GM21825 (cell line): ENCODE data around the gene ZNF70.
"Not testable (repeated sequence)": the region's sequence is repeated elsewhere in the genome, so short reads cannot be mapped to it uniquely, and the experiment has no call there.

Experiments
- ATAC-seq: cut with Tn5 transposase; IDR thresholded peaks from one replicate; pipeline ENCODE4 v1.9.1; 2021; ENCODE audit warnings: mild to moderate bottlenecking, moderate library complexity; ENCODE audit not compliant: unreplicated experiment

Gene ZNF70

GRCh38 chr22:23760056-23760455, 9.1 kb upstream of the ZNF70 start:
- ATAC-seq = no peak

GRCh38 chr22:23759566-23759965, 8.7 kb upstream of the ZNF70 start:
- ATAC-seq = no peak

GRCh38 chr22:23756891-23757290, 6.0 kb upstream of the ZNF70 start:
- no peak for ATAC-seq

- no peak for ATAC-seq
These were observed 4.8 kb upstream of the ZNF70 start for GRCh38 chr22:23755711-23756110.

- ATAC-seq = no peak
These were observed 4.2 kb upstream of the ZNF70 start for GRCh38 chr22:23754980-23755636.

GRCh38 chr22:23754220-23754919, 3.5 kb upstream of the ZNF70 start, which contains the start of gene VPREB3:
VPREB3 (minus strand) TSS chr22:23754425; CDS start chr22:23754363, 62 bp downstream.
- no peak for ATAC-seq

GRCh38 chr22:23753385-23753784, 2.5 kb upstream of the ZNF70 start:
- no peak for ATAC-seq

GRCh38 chr22:23752750-23753149, 1.8 kb upstream of the ZNF70 start:
- ATAC-seq = no peak

- ATAC-seq = no peak
These were observed 1.3 kb upstream of the ZNF70 start for GRCh38 chr22:23752090-23752691.

- ATAC-seq = no peak
These were observed 607 bp upstream of the ZNF70 start for GRCh38 chr22:23751441-23751996.

- no peak for ATAC-seq
These were observed 572 bp downstream of the ZNF70 start for GRCh38 chr22:23750367-23750713.

GRCh38 chr22:23749841-23750301, 1.0 kb downstream of the ZNF70 start:
- no peak for ATAC-seq

GRCh38 chr22:23745791-23746190, 5.1 kb downstream of the ZNF70 start:
- no peak for ATAC-seq

GRCh38 chr22:23744485-23744884, 6.4 kb downstream of the ZNF70 start:
- no peak for ATAC-seq

GRCh38 chr22:23744001-23744400, 6.9 kb downstream of the ZNF70 start:
- no peak for ATAC-seq

- no peak for ATAC-seq
These were observed 7.6 kb downstream of the ZNF70 start for GRCh38 chr22:23743303-23743705.

- no peak for ATAC-seq
These were observed 8.2 kb downstream of the ZNF70 start for GRCh38 chr22:23742505-23743264.

GRCh38 chr22:23737696-23738095, 13.2 kb downstream of the ZNF70 start:
- ATAC-seq = no peak

- not testable (repeated sequence) for ATAC-seq
These were observed 22.8 kb downstream of the ZNF70 start for GRCh38 chr22:23728108-23728507.

- ATAC-seq = no peak
These were observed 28.2 kb downstream of the ZNF70 start for GRCh38 chr22:23722724-23723123.

GRCh38 chr22:23722160-23722559, 28.8 kb downstream of the ZNF70 start:
- ATAC-seq = no peak
